ENCODE measurements around the gene DNLZ. TPM values are rescaled to one million over a fixed set of nuclear protein-coding genes. Genes with fewer than 3 reads are reported as not detected.

The DNLZ gene
- total RNA-seq, 5 donors from 2014 or later (not counting 1 experiment from before 2014, with no cell fraction given): 20.4 to 46.8 (median 36.3) TPM

DNA sequence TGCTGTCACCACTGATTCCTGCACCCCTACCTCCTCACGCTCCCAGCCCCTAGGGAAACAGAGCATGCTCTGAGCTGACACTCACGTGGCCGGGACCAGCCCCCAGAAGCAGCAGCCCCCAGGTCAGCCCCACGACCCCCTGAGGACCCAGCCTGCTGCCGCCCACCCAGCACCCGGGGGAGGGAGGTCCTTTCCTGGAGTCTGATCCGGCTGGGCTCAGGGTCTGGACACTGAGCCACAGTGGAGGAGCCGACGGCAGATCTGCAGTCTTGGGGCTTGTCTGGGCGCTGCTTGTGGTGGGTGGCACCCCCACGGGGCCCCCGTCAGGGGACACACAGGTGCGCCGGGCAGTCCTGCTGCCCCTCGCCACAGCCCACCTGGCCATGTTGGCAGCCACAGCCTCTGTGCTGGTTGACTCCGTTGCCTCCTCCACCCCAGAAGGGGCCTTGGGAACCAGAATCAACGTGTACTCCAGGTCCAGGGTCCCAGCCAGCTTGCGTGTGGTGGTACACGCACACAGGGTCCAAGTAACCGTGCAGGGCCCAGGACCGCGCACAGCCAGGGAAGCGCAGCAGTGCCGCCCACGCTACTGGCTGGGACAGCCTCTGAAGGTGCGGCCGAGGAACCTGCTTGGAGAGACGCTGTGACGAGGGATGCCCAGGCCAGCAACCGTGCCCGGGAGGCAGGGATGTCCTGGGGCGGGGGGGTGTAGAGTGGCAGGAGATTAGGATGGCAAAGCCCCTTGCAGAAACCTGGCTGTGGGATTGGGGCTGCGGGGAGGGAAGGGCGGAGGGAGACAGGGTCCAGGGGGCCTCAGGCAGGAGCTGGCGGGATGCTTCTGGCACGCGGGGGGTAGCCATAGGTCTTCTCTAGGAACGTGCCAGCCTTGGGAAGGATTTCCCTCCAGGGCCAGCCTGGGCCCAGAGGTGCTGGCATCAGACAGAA lies 3.5 kb downstream of the DNLZ start:
- no peak for DNase-seq
- Mint-ChIP-seq H3K4me3 (no peak overlapping the region), H3K27me3 (no peaks in the 10 kb centered on the region), H3K9me3 (no peaks in the 10 kb centered on the region), H3K36me3 (no peaks in the 10 kb centered on the region), H3K4me1 (peaks cover 4 to 8% (median 4%) of the 10 kb centered on the region in 3 donors), H3K27ac (no peak overlapping the region)
- CTCF ChIA-PET: no interaction called here
- Histone ChIP-seq H3K27me3 (replicated peaks in 1 of 2; ENCODE audit: control insufficient read depth in 2 of 2, extremely low read depth in 1 of 2, insufficient read depth in 2 of 2, low read length in 1 of 2) (peaks cover 0 to 6% of the 10 kb centered on the region in 2 experiments), H3K4me1 (ENCODE audit: control insufficient read depth in 1 of 2, extremely low read depth in 1 of 2, insufficient read depth in 2 of 2, low read length in 2 of 2) (peaks cover 0 to 16% of the 10 kb centered on the region in 2 experiments), H3K36me3 (ENCODE audit: control insufficient read depth in 2 of 2, extremely low read depth in 1 of 2, insufficient read depth in 1 of 2, low read length in 1 of 2) (peaks cover 9 to 10% of the 10 kb centered on the region in 2 donors), H3K9me3 (no peaks in the 10 kb centered on the region), H3K4me3 (ENCODE audit: control insufficient read depth in 1 of 2, extremely low read depth in 1 of 2, low read length in 1 of 2) (no peak overlapping the region), H3K27ac (ENCODE audit: low read length) (no peak overlapping the region)
- POLR2A ChIA-PET: no interaction called here
- WGBS (ENCODE audit: insufficient coverage): 91% methylated on average over 37 of the region's 38 CpGs
- no peak for ATAC-seq (replicated peaks in 1 of 4)

DNA sequence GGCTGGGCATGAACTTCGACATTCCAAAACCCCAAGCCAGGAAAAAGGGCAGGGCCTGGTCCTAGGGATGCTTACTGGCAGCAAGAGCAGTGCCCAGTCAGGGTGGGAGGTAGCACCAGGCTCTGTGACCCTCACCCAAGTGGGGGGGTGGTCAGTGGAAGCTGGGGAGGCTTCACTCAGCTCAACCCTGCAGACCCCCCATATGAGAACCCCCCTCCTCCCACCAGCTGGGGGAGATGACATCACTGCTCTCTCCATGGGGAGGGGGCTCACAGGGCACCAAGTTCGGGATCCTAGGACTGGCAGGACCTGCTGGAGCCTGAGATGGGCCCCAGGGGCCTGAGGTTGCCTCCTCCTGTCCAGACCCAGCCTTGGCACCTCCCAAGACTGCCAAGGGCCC lies 4.7 kb downstream of the DNLZ start:
- no peak for DNase-seq
- ChIA-PET CTCF (no interaction called here), POLR2A (no interaction called here)
- Histone ChIP-seq H3K27ac (ENCODE audit: low read length) (no peak overlapping the region), H3K36me3 (ENCODE audit: control insufficient read depth in 2 of 2, extremely low read depth in 1 of 2, insufficient read depth in 1 of 2, low read length in 1 of 2) (peaks cover 9 to 10% of the 10 kb centered on the region in 2 donors), H3K27me3 (replicated peaks in 1 of 2; ENCODE audit: control insufficient read depth in 2 of 2, extremely low read depth in 1 of 2, insufficient read depth in 2 of 2, low read length in 1 of 2) (no peaks in the 10 kb centered on the region), H3K4me1 (ENCODE audit: control insufficient read depth in 1 of 2, extremely low read depth in 1 of 2, insufficient read depth in 2 of 2, low read length in 2 of 2) (peaks cover 0 to 14% of the 10 kb centered on the region in 2 experiments), H3K4me3 (ENCODE audit: control insufficient read depth in 1 of 2, extremely low read depth in 1 of 2, low read length in 1 of 2) (no peak overlapping the region), H3K9me3 (no peaks in the 10 kb centered on the region)
- Mint-ChIP-seq H3K27me3 (no peaks in the 10 kb centered on the region), H3K4me1 (peaks cover 4 to 7% (median 4%) of the 10 kb centered on the region in 3 donors), H3K9me3 (no peaks in the 10 kb centered on the region), H3K36me3 (no peaks in the 10 kb centered on the region), H3K27ac (no peak overlapping the region), H3K4me3 (no peak overlapping the region)
- ATAC-seq (replicated peaks in 1 of 4): no peak
- no CpG with 5 or more reads among the region's 2 CpGs for WGBS (ENCODE audit: insufficient coverage)

DNA sequence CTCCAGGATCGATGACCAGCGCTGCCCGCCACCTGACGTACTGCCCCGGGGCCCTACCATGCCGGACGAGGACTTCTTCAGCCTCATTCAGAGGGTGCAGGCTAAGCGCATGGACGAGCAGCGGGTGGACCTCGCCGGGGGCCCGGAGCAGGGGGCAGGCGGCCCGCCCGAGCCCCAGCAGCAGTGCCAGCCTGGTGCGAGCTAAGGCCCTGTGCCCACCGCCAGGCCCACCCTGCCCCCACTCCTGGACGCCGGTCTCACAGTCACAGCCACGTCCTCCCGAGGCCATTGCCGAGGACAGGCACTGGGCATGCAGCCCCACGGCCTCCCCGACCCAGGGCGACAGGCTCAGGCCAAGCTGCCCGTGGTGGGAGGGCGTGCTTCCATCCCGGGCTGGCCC lies 5.5 kb downstream of the DNLZ start:
- H3K27ac ChIP-seq (ENCODE audit: low read length): no peak overlapping the region
- H3K36me3 ChIP-seq (ENCODE audit: control insufficient read depth in 2 of 2, extremely low read depth in 1 of 2, insufficient read depth in 1 of 2, low read length in 1 of 2): peaks cover 9 to 10% of the 10 kb centered on the region in 2 donors
- H3K27me3 ChIP-seq (replicated peaks in 1 of 2; ENCODE audit: control insufficient read depth in 2 of 2, extremely low read depth in 1 of 2, insufficient read depth in 2 of 2, low read length in 1 of 2): no peaks in the 10 kb centered on the region
- Mint-ChIP-seq H3K27me3 (no peaks in the 10 kb centered on the region), H3K36me3 (no peaks in the 10 kb centered on the region), H3K4me3 (no peak overlapping the region), H3K27ac (no peak overlapping the region), H3K4me1 (peaks cover 4 to 6% (median 4%) of the 10 kb centered on the region in 3 donors), H3K9me3 (no peaks in the 10 kb centered on the region)
- H3K9me3 ChIP-seq: no peaks in the 10 kb centered on the region
- no peak overlapping the region for H3K4me3 ChIP-seq (ENCODE audit: control insufficient read depth in 1 of 2, extremely low read depth in 1 of 2, low read length in 1 of 2)
- DNase-seq: no peak
- peaks cover 0 to 11% of the 10 kb centered on the region in 2 experiments for H3K4me1 ChIP-seq (ENCODE audit: control insufficient read depth in 1 of 2, extremely low read depth in 1 of 2, insufficient read depth in 2 of 2, low read length in 2 of 2)
- ChIA-PET CTCF (no interaction called here), POLR2A (no interaction called here)
- 91% methylated on average over 23 of the region's 29 CpGs for WGBS (ENCODE audit: insufficient coverage)
- no peak for ATAC-seq (replicated peaks in 1 of 4)

DNA sequence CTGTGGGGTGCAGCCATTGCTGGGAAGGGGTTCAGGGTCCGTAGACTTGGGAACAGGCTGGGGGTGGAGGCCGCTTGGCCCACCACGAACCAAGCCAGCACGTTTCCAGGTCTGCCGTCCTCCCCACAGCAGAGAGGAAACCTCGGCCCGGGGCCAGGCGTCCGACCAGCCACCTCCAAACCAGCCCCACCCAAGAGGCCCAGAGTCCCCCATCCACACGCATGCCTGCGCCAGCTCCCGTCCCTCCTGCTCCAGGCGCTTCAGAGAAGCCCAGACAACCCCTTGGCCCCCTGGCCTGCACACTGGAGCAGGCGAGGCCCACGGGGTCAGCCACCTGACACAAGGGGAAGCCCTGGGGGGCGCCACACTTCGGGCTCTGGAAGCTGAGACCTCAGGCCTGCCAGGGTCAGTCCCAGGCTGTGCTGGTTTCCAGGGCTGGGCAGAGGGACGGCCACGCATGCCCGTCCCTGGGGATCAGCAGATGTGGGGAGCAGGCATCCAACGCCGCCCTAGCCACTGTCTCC lies 6.3 kb downstream of the DNLZ start:
- POLR2A ChIA-PET: no interaction called here
- H3K9me3 ChIP-seq: no peaks in the 10 kb centered on the region

DNA sequence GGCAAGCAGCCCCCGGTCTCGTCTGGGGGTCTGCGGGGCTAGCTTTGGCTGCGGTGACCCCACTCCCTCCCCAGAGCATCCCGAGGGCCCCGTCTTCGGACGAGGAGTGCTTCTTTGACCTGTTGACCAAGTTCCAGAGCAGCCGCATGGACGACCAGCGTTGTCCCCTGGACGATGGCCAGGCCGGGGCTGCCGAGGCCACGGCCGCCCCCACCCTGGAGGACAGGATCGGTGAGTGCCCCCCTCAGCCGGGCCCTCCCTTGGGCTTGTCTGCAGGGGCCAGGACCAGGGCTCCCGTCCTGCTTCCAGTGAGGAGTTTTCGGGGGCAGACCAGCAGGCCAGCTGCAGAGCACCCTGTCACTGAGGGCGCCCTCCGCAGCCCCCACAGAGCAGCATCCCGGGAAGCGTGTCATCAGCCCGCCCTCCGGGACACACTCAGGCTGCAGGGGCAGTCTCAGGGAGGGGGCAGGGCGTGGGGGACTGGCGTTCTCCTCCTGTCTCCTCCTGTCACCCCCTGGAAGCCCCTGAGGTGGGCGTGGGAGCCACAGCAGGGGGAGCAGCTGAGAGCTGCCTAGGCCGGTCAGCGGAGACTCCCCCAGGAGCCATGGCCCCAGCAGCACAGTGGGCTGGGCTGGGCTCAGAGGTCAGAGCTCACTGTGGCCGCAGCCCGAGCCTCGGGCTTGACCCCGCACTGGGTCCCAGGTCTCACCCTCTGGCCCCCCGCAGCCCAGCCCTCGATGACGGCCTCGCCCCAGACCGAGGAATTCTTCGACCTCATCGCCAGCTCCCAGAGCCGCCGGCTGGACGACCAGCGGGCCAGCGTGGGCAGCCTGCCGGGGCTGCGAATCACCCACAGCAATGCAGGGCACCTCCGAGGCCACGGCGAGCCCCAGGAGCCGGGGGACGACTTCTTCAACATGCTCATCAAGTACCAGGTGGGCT lies 7.7 kb downstream of the DNLZ start:
- peaks cover 0 to 5% of the 10 kb centered on the region in 2 experiments for H3K4me1 ChIP-seq (ENCODE audit: control insufficient read depth in 1 of 2, extremely low read depth in 1 of 2, insufficient read depth in 2 of 2, low read length in 2 of 2)
- H3K27ac ChIP-seq (ENCODE audit: low read length): no peak overlapping the region
- H3K27me3 Mint-ChIP-seq: no peaks in the 10 kb centered on the region
- ATAC-seq (replicated peaks in 1 of 4): no peak
- H3K27ac Mint-ChIP-seq: no peak overlapping the region
- 92% methylated on average over 51 of the region's 54 CpGs for WGBS (ENCODE audit: insufficient coverage)
- no peak overlapping the region for H3K4me3 Mint-ChIP-seq
- POLR2A ChIA-PET: no interaction called here
- no peaks in the 10 kb centered on the region for H3K9me3 Mint-ChIP-seq
- no peaks in the 10 kb centered on the region for H3K9me3 ChIP-seq
- no peak overlapping the region for H3K4me3 ChIP-seq (ENCODE audit: control insufficient read depth in 1 of 2, extremely low read depth in 1 of 2, low read length in 1 of 2)
- H3K36me3 ChIP-seq (ENCODE audit: control insufficient read depth in 2 of 2, extremely low read depth in 1 of 2, insufficient read depth in 1 of 2, low read length in 1 of 2): peaks cover 6 to 9% of the 10 kb centered on the region in 2 donors
- H3K36me3 Mint-ChIP-seq: no peaks in the 10 kb centered on the region
- no peak for DNase-seq
- no peaks in the 10 kb centered on the region for H3K4me1 Mint-ChIP-seq
- CTCF ChIA-PET: no interaction called here
- no peaks in the 10 kb centered on the region for H3K27me3 ChIP-seq (replicated peaks in 1 of 2; ENCODE audit: control insufficient read depth in 2 of 2, extremely low read depth in 1 of 2, insufficient read depth in 2 of 2, low read length in 1 of 2)

More for the DNA sequence above, 6.3 kb downstream of the DNLZ start:
- CTCF ChIA-PET: no interaction called here
- Histone ChIP-seq H3K4me1 (ENCODE audit: control insufficient read depth in 1 of 2, extremely low read depth in 1 of 2, insufficient read depth in 2 of 2, low read length in 2 of 2) (peaks cover 0 to 5% of the 10 kb centered on the region in 2 experiments), H3K4me3 (ENCODE audit: control insufficient read depth in 1 of 2, extremely low read depth in 1 of 2, low read length in 1 of 2) (no peak overlapping the region), H3K27ac (ENCODE audit: low read length) (no peak overlapping the region), H3K27me3 (replicated peaks in 1 of 2; ENCODE audit: control insufficient read depth in 2 of 2, extremely low read depth in 1 of 2, insufficient read depth in 2 of 2, low read length in 1 of 2) (no peaks in the 10 kb centered on the region), H3K36me3 (ENCODE audit: control insufficient read depth in 2 of 2, extremely low read depth in 1 of 2, insufficient read depth in 1 of 2, low read length in 1 of 2) (peaks cover 9 to 10% of the 10 kb centered on the region in 2 donors)
- Mint-ChIP-seq H3K36me3 (no peaks in the 10 kb centered on the region), H3K4me3 (no peak overlapping the region), H3K4me1 (no peaks in the 10 kb centered on the region), H3K27ac (no peak overlapping the region), H3K9me3 (no peaks in the 10 kb centered on the region), H3K27me3 (no peaks in the 10 kb centered on the region)
- no peak for DNase-seq
- 84% methylated on average over 16 of the region's 22 CpGs for WGBS (ENCODE audit: insufficient coverage)
- no peak for ATAC-seq (replicated peaks in 1 of 4)

DNA sequence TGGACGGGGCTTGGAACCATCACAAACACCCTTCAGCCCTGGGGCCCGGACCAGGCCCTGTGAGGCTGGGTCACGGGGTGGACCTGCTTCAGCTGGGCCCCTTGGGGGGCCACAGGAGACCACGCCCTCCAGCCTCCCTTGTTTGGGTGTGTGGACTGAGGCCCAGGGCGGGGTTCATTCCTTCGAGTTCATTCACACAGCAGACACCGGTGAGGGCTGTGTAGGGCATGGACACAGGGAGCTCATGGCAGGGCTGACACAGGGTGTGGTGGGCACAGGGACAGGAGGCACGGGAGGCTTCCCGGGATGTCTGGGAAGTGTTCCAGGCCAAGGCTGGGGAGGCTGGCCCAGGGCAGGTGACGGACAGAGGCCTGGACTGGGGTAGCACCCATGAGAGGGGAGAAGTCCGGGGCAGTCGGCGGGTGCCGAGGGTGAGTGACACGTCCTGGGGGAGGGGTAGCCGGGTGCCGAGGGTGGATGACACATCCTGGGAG lies 8.9 kb downstream of the DNLZ start:
- no peaks in the 10 kb centered on the region for H3K9me3 ChIP-seq
- H3K27me3 ChIP-seq (replicated peaks in 1 of 2; ENCODE audit: control insufficient read depth in 2 of 2, extremely low read depth in 1 of 2, insufficient read depth in 2 of 2, low read length in 1 of 2): no peaks in the 10 kb centered on the region
- CTCF ChIA-PET: interaction anchor here in 1 of 2 donors (1.3 kb wide), 1 partner anchor 9 kb away, joined by 3 read pairs; the partner anchor contains the start of gene DNLZ
- Mint-ChIP-seq H3K4me1 (no peaks in the 10 kb centered on the region), H3K4me3 (no peak overlapping the region), H3K9me3 (no peaks in the 10 kb centered on the region), H3K27me3 (no peaks in the 10 kb centered on the region), H3K36me3 (no peaks in the 10 kb centered on the region), H3K27ac (no peak overlapping the region)
- ATAC-seq (replicated peaks in 1 of 4): no peak
- WGBS (ENCODE audit: insufficient coverage): 75% methylated on average over 7 of the region's 17 CpGs
- no peak overlapping the region for H3K27ac ChIP-seq (ENCODE audit: low read length)
- H3K4me3 ChIP-seq (ENCODE audit: control insufficient read depth in 1 of 2, extremely low read depth in 1 of 2, low read length in 1 of 2): no peak overlapping the region
- peaks cover 6 to 9% of the 10 kb centered on the region in 2 donors for H3K36me3 ChIP-seq (ENCODE audit: control insufficient read depth in 2 of 2, extremely low read depth in 1 of 2, insufficient read depth in 1 of 2, low read length in 1 of 2)
- peaks cover 0 to 5% of the 10 kb centered on the region in 2 experiments for H3K4me1 ChIP-seq (ENCODE audit: control insufficient read depth in 1 of 2, extremely low read depth in 1 of 2, insufficient read depth in 2 of 2, low read length in 2 of 2)
- DNase-seq: no peak
- POLR2A ChIA-PET: no interaction called here
